WTC11 (cell line): Measurements from ENCODE around the gene ASMTL.

ENCODE experiments used
- ATF1 ChIP-seq: sonication (generic); formaldehyde crosslinking; IDR thresholded peaks from 2 replicates; pipeline ENCODE4 v1.8.1; 2023; ENCODE audit warnings: mild to moderate bottlenecking, moderate library complexity, missing genetic modification reagents
- CREB1 ChIP-seq: sonication (generic); formaldehyde crosslinking; IDR thresholded peaks from 2 replicates; pipeline ENCODE4 v1.8.0; 2023; ENCODE audit warnings: mild to moderate bottlenecking, missing genetic modification reagents
- HMGA2 ChIP-seq: fragments of 250-450 bp; sonication (Bioruptor Pico); IDR thresholded peaks from 2 replicates; pipeline ENCODE4 v1.4.0; 2021; ENCODE audit warnings: mild to moderate bottlenecking, moderate library complexity
- MXD4 ChIP-seq: fragments of 250-450 bp; sonication (Bioruptor Pico); IDR thresholded peaks from 2 replicates; pipeline ENCODE4 v1.8.0; 2021; ENCODE audit warnings: mild to moderate bottlenecking, moderate library complexity, borderline replicate concordance
- ZBTB21 ChIP-seq: sonication (generic); formaldehyde crosslinking; IDR thresholded peaks from 2 replicates; pipeline ENCODE4 v1.8.1; 2023; ENCODE audit warnings: mild to moderate bottlenecking, missing genetic modification reagents, borderline replicate concordance
- TF ChIP-seq, protein P1 (sequence below): sonication (generic); formaldehyde crosslinking; IDR thresholded peaks from 2 replicates; pipeline ENCODE4 v1.8.0; 2022; ENCODE audit warnings: mild to moderate bottlenecking, missing genetic modification reagents
- TF ChIP-seq, protein P2 (sequence below): sonication (generic); formaldehyde crosslinking; IDR thresholded peaks from 2 replicates; pipeline ENCODE4 v1.8.0; 2022; ENCODE audit warnings: mild to moderate bottlenecking, missing genetic modification reagents
- TF ChIP-seq, protein P3 (sequence below): fragments of 200-600 bp; IDR thresholded peaks from 2 replicates; pipeline ENCODE4 v1.8.0; 2022; ENCODE audit warnings: antibody characterized with exemption
- TF ChIP-seq, protein P4 (sequence below): sonication (generic); formaldehyde crosslinking; IDR thresholded peaks from 2 replicates; pipeline ENCODE4 v1.8.0; 2022; ENCODE audit warnings: mild to moderate bottlenecking, missing genetic modification reagents
- TF ChIP-seq, protein P5 (sequence below): sonication (generic); formaldehyde crosslinking; IDR thresholded peaks from 2 replicates; pipeline ENCODE4 v1.8.0; 2022; ENCODE audit warnings: mild to moderate bottlenecking, missing genetic modification reagents

DNA sequence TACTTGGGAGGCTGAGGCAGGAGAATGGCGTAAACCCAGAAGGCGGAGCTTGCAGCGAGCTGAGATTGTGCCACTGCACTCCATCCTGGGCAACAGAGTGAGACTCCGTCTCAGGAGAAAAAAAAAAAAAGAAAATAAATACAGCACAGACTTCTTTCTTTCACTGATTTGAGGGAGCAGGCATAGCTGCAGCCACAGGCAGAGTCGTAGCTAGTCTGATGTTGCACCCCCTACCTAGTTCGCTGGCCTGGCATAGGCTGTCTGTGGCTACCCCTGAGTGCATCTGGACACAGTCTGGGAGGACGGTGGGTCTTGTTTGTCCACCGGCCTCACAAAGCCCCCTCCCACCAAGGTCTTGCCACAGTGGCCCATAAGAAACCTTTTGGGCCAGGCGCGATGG lies 94.7 kb downstream of the ASMTL start:
- TF ChIP-seq, protein P1, sequence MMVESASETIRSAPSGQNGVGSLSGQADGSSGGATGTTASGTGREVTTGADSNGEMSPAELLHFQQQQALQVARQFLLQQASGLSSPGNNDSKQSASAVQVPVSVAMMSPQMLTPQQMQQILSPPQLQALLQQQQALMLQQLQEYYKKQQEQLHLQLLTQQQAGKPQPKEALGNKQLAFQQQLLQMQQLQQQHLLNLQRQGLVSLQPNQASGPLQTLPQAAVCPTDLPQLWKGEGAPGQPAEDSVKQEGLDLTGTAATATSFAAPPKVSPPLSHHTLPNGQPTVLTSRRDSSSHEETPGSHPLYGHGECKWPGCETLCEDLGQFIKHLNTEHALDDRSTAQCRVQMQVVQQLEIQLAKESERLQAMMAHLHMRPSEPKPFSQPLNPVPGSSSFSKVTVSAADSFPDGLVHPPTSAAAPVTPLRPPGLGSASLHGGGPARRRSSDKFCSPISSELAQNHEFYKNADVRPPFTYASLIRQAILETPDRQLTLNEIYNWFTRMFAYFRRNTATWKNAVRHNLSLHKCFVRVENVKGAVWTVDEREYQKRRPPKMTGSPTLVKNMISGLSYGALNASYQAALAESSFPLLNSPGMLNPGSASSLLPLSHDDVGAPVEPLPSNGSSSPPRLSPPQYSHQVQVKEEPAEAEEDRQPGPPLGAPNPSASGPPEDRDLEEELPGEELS (CRISPR knock-in tag): no peak
- TF ChIP-seq HMGA2 (CRISPR knock-in tag): no peak
- TF ChIP-seq, protein P2, sequence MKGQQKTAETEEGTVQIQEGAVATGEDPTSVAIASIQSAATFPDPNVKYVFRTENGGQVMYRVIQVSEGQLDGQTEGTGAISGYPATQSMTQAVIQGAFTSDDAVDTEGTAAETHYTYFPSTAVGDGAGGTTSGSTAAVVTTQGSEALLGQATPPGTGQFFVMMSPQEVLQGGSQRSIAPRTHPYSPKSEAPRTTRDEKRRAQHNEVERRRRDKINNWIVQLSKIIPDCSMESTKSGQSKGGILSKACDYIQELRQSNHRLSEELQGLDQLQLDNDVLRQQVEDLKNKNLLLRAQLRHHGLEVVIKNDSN (CRISPR knock-in tag): no peak
- TF ChIP-seq, protein P3, sequence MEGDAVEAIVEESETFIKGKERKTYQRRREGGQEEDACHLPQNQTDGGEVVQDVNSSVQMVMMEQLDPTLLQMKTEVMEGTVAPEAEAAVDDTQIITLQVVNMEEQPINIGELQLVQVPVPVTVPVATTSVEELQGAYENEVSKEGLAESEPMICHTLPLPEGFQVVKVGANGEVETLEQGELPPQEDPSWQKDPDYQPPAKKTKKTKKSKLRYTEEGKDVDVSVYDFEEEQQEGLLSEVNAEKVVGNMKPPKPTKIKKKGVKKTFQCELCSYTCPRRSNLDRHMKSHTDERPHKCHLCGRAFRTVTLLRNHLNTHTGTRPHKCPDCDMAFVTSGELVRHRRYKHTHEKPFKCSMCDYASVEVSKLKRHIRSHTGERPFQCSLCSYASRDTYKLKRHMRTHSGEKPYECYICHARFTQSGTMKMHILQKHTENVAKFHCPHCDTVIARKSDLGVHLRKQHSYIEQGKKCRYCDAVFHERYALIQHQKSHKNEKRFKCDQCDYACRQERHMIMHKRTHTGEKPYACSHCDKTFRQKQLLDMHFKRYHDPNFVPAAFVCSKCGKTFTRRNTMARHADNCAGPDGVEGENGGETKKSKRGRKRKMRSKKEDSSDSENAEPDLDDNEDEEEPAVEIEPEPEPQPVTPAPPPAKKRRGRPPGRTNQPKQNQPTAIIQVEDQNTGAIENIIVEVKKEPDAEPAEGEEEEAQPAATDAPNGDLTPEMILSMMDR: no peak
- TF ChIP-seq ATF1 (CRISPR knock-in tag): no peak
- no peak for TF ChIP-seq ZBTB21
- TF ChIP-seq, protein P4, sequence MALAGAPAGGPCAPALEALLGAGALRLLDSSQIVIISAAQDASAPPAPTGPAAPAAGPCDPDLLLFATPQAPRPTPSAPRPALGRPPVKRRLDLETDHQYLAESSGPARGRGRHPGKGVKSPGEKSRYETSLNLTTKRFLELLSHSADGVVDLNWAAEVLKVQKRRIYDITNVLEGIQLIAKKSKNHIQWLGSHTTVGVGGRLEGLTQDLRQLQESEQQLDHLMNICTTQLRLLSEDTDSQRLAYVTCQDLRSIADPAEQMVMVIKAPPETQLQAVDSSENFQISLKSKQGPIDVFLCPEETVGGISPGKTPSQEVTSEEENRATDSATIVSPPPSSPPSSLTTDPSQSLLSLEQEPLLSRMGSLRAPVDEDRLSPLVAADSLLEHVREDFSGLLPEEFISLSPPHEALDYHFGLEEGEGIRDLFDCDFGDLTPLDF: no peak
- no peak for TF ChIP-seq MXD4 (CRISPR knock-in tag)
- TF ChIP-seq CREB1 (CRISPR knock-in tag): no peak
- TF ChIP-seq, protein P5, sequence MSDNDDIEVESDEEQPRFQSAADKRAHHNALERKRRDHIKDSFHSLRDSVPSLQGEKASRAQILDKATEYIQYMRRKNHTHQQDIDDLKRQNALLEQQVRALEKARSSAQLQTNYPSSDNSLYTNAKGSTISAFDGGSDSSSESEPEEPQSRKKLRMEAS (CRISPR knock-in tag): no peak
